NCI-H128 (cell line): ENCODE data around the gene IFITM10.
A peak's percentile ranks its signal among the peaks of the same experiment; 100 is the strongest.

Source experiments
- DNase-seq: peaks from one replicate; lab custom pipeline; 2025; ENCODE audit not compliant: unreplicated experiment; lab: John Stamatoyannopoulos, UW

Gene IFITM10

DNA sequence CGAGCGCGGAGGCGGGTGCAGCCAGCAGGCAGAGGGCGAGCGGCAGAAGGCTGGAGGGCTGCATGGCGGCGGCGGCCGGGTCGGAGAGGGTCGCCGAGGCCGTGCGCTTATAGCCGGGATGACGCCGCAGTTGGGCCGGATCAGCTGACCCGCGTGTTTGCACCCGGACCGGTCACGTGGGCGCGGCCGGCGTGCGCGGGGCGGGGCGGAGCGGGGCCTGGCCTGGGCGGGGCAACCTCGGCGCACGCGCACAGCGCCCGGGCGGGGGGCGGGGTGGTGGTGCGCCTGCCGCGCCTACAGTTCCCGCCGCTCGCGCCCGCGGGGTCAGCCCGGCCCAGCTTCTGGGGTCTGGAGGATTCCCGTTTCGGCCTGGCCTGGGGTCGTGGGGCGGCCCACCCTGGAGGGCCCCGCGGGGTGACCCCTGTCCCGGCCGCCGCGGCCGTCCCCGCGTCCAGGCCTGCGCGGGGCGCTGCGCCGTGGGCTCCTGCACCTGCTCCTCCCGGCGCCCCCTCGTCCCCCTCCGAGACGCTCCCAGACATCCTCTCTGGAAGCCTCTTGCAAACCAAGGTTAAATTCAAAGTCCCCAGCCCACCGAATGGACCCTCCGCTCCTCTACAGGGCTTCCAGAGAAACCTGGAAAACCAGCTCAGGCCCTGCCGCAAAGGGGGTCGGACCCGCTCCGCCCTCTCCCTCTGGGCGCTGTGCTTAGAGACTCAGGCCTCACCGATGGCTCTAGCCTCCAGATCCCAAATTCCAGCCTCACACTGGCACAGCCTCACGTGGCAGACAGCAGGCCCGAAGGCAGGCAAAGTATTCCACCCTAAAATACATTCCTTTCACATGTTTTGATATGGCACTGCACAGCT is 13.6 kb upstream of the IFITM10 start, which contains the start of gene CTSD:
TSS of gene CTSD (minus strand) at position 132 of the 866 bp plus-strand sequence. CDS start at position 64, 68 bp downstream.
- DNase-seq = peak; percentile 50

DNA sequence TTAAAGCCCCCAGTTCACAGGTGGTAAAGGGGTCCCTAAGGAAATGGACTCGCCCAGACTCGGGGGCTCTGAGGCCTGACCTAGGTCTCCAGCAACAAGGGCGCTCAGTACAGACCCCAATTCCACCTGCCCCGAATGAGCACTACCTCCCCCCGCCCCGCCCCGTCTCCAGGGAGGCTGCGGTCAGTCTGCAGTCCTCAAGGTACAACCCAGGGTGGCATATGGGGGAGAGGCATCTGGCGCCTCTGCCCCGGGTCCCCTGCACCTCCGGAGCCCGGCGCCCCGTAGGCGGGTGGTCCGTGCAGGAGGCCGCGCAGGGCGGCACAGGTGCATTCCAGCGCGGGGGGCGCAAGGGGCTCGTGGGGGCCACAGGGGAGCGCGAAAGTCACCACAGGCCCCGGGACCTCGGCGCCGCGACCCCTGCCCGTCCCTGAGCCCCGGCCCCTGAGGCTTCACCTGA is 13.0 kb upstream of the IFITM10 start:
- no peak for DNase-seq

DNA sequence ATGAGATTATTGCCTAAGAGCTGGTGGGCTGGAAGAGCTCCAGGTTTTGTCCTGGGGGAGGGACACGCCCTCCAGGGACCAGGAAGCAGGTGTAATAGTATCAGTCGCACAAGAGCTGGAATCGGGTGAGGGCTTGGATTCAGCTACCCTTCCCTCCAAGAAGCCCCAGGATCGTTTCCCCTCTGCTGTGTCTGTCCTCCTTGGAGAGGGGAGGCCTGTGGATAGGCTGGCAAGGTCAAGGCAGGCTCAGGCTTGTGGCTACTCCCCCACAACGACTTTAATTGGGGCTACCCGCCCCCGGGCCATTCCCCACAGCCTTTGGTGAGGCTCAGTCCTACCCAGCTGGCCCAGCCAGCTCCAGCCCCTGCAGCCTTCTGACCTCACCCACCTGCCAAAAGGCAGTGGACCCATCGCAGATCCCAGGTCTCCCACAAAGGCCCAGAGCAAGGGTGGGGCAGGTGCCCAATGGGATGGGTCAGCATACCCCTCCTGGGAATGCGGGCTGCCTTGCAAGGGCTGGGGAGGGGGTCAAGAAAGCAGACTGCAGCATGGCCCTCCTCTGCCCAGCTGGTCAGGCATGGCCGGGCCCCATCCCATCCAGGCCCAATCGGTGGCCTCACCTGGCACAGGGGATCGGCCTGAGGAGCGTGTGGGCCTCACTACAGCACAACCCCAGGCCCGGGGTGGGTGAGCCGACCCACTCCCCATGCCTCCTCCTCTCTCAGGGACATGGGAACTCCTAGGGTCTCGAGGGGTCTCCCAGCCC is 12.3 kb upstream of the IFITM10 start:
- DNase-seq = no peak

DNA sequence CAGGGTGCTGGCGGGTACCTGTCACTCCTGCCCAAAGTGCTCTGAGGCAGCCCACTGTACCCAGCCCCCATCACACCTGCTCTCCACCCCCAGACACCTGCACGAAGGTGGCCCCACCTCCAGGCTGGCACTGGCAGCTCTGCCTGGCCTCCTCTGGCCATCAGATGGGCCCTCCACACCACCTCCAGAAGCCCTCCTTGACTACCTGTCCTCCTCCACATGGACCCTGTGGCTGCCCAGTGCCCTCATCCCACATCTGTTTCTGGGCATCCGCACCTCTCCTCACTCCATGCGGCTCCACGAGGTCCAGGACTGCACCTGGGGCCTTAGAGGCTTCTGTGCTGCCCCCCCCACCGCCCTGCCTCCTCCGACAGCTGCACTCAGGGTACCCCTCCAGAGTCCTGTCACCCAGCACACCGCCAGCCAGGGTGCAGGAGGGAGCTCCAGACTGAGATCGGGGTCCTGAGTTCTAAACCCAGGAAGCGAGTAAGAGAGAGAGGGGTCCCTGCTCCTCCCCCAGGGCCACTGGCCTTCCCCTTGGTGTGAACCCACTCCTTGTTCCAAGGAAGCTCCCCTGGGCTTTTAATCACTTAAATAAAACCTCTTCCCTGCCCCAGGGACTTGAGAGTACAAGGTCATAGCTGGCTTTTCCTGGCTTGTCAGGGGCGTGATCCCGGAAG is 11.6 kb upstream of the IFITM10 start:
- DNase-seq = no peak

DNA sequence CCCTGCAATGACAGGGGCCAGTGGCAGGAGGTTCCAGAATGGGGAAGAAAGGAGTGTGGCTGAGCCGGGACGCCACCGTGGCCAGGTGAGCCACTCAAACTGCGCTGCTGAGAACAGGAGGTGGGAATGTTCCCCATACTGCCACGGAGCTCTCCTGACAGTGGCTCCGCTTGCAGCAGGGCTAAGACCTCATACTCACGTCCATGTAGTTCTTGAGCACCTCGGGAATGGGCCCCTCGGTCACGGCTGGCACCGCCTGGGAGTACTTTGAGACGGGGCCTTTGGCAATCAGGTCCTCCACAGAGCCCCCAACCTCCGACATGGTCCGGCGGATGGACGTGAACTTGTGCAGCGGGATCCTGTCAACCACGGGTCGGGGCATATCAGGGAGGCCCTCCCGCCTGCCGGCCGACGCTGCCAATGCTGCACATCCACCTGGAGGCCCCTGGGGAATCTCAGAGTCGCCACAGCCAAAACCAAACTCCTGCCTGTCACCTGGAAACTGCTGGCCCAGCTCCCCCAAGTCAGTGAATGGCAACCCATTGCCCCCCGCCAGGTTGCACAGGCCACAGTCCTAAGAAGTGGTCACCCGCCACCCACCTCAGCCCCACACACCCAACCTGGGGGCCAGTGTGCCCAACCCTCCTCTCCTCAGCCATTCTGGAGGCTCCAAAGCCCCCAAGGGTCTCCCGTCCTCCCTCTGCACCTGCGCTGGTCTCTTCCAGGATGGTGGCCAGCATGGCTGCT is 10.9 kb upstream of the IFITM10 start:
- no peak for DNase-seq

DNA sequence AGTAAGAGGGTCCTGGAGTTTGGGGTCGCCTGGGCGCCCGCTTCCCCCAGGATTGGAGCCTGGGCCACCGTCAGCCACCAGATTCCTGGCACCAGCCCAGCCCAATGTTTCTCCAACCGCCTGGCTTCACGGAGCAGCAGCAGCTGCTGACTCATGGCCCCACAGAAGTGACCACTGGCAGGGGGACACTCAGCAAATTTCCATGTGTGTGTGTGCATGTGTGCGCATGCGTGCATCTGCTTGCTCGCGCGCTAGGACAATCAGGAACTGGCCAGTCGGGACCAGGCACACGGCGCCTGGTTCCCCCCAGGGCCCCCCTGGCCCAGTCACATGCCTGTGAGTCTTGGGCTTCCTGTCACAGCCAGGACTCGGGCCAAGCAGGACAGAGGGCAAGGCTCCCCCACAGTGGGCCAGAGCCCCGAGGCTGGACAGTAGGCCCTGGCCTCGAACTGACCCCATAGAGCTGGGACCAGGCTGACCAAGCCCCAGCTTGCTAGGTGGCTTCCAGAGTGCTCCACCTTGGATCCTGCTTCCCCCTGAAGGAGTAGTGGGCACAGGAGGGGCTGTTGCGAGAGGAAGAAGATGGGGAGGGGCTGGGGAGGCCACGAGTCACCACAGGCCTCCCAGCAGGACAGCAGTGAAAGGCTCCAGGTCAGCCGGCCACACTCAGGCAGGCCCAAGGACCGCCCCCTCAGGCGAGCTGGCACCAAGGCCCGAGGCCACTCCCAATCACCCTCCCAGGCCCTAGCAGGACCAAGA is 10.1 kb upstream of the IFITM10 start:
- no peak for DNase-seq

DNA sequence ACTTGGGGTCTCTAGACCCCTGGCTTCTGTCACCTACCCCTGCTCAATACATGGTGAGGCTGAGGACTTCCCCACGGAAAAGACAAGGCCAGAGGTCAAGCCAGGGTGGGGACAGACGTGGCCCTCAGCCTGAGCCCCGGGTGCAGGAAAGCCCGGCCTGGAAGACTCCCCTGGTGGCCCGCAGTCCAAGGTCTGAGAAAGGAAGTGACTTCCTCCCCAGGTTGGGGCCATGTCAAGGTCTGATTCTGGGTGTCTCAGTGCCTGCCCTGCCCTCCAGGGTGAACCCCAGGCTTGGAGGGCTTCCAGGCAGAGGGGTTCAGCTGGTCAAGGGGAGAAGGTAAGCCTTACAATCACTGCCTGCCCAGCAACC is 9.4 kb upstream of the IFITM10 start:
- DNase-seq = no peak

DNA sequence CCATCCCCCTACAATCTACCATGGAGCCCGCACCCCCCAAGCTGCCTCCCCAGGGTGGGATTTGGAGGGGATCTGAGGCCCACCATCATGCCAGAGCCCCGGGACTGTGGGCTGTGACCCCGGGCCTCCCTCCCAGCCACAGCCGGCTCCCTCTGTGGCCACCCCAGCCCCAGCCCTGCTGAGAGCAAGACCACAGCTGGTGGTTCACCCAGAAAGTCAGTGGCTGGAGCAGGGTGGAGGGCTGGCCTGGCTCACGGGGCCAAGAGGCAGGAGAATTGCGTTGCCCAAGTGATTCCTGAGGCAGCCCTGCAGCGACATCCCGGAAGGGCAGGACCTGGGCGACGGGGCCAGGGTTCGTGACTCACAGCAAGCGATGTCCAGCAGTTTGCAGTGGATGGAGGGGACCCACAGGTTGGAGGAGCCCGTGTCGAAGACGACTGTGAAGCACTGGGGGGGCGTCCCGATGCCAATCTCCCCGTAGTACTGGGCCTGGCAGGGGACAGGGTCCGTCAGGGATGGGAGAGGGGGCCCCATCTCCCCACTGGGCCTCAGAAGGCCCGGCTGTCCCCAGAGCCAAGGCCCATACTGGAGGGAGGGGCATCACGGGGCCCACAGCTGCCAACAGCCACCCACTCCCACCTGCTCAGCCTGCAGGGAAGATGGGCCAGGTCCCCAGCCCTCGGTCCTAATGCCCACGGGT is 8.9 kb upstream of the IFITM10 start:
- DNase-seq = no peak

DNA sequence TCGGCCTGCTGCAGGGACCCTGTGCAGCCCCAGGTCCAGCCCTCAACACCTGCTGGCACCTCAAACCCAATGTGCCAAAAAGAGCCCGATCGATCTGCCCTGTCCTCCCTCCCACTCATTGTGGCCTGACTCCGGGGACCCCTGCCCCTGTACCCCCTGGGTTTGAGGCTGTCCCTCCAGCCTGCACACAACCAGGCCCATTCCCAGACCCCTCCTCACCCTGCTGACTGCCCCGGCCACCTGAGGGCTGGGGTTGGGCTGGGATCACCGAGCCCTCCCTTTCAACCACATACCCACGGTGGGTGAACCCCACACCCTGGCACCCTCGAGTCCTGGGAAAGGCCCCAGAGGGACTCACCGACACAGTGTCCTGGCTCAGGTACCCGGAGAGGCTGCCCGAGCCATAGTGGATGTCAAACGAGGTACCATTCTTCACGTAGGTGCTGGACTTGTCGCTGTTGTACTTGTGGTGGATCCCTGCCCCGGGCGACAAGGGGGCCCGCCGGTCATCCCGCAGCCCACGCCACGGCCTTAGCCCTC is 8.3 kb upstream of the IFITM10 start:
- no peak for DNase-seq

DNA sequence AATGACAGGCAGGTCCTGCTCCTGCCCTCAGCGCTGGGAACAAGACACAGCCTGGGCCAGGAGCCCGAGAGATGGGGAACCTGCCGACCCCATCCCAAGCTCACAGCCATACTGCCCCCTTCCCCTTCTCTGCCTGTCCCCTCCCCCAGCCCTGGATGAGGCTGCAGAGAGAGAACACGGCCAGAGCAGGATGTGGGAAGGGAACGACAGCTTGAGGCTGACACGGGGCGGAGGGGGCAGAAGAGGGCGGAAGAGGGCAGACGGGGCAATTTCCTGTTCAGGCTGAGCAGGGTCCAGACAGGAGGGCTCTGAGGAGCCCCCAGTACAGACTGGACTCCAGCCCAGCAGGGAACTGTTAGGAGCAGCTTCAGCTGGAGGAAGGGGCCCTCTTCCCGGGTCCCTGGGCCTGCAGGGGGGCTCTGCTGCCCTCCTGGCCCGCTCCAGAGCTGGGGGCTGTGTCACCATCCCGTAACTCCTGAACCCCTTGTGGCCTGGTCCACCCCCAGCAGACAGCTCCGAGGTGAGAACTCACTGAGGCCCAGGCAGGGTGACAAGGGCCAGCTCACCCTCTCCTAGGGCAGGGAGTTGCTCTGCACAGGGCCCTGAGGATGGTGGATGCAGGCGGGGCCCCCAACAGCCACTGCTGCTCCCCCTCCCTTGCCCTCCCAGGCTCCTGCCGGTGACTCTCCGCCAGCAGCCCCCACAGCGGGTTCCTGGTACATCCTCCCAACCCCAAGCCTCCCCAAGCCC is 7.6 kb upstream of the IFITM10 start:
- DNase-seq = no peak

DNA sequence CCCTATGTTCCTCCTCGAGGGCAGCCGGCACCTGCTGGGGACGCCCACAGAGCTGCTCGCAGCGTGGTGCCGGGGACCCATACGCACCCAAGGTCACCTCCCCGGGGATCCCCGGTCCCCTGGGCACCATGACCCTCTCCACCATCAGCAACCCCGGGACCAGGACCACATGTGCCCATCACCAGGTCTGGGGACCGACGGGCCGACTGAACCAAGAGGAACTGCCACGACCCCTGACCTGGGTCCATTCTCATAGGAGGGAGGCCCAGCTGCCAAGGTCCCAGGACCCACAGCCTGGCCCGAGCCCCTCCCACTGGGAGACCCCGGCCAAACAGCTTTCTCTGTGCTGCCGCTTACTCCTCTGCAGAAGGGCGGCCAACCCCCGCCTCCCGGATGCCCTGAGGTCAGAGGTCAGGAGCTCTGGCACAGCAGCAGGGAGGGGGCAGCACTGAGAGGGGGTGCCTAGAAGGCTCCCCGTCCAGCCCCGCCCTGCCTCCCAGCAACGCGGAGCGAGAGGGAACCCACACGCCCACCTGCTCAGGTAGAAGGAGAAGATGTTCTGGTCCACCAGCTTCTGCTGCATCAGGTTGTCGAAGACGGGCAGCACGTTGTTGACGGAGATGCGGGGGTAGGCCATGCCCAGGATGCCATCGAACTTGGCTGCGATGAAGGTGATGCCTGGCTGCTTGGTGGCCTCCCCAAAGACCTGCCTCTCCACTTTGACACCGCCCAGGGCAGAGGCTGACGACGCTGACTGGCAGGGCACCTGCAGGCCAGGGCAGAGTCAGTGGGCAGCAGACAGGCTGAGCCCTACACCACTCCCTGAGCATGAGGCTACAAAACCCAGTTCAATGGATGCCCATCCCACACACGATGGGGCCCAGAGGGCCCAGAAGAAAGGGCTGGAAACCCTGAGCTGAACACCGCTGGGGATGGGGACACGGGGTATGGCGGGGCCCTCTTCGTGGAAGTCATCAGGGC is 6.7 kb upstream of the IFITM10 start:
- no peak for DNase-seq

DNA sequence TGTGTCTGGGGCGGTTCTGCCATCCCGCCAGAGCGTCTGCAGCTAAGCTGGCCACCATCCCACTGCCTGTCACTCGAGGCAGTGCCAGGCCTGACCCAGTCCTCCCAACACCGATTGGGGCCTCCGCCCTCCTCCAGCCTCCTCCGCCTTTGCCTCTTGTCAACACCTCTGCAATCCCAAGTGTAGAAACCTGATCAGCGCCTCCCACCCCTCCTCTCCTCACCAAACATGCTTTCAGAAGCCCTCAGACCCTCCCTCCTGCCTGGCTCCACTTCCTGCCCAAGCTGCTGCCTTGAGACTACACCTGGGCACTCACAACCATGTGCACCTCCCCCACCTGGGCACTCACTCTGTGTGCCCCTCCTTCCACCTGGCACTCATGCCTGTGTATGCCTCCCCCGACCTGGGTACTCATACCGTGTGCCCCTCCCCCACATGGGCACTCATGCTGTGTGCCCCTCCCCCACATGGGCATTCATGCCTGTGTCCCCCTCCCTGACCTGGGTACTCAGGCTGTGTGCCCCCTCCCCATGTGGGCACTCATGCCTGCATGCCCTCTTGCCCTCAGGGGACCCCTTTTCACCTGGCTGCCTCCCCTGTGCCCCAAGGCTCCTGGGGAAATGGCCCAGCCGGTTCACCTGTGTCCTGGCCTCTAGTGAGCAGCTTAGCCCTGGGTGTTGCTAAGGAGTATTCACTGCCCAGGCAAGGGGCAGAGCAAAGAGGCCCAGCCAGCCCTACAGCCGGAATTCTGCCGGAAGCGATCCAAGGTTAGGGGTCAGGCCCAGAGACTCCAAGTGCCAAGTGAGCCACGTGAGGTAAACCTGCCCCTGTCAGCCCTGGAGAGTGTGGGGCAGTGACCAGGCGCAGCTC is 5.5 kb upstream of the IFITM10 start:
- no peak for DNase-seq

DNA sequence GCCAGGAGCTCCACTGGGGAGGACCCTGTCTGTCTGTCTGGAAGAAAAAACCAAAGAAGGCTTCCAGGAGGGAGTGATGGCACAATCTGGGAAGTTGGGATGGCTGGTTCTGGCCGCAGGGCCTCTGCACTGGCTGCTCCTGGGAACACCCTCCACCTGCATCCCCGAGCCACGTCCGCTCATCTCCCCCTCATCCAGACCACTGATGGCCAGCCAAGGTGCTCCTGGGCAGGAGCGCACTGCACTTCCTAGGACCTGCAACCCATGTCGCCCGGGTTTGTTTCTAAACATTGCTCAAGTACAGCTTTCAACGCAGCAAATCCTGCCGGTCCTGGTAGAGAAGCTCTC is 4.9 kb upstream of the IFITM10 start:
- DNase-seq = no peak

DNA sequence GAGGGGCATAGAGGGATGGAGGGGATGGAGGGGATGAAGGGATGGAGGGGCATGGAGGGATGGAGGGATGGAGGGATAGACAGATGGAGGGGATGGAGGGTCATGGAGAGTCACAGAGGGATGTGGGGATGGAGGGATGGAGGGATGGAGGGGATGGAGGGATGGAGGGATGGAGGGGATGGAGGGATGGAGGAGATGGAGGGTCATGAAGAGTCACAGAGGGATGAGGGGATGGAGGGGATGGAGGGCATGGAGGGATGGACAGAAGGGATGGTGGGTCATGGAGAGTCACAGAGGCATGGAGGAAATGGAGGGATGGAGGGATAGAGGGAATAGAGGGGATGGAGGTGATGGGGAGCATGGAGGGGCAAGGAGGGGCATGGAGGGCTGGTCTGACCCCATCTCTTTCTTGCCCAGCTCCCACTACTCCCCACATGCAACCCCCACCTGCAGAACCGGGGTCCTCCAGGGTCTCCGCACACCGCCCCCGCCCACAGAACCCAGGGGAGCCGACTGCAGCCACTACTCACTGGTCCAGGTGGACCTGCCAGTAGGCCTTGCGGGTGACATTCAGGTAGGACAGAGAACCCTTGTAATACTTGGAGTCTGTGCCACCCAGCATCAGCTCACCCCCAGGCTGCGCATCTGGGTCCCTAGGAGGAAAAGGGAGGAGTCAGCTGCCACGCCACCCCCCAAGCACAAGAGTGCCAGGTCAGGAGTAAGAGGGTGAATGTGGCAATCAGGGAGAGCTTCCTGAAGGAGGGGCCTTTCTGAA is 4.2 kb upstream of the IFITM10 start:
- DNase-seq = no peak

DNA sequence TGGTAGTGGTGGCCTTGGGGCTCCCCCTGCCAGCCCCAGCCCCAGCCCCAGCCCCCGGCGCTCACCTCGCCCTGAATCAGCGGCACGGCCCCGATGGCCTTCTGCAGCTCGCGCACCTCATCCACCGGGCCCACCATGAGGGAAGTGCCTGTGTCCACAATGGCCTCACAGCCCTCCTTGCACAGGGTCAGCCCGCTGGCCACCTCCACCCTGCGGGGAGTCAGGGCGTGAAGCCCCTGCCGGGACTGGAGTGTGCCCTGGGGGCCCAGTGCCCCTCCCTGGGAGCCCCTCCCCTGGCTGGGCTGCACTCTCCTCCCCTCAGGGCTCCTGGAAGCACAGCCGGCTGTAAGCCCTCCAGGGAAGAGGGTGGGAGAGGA is 3.5 kb upstream of the IFITM10 start:
- DNase-seq = no peak
